A549 treated with GW870086 at 1 μM for 4 hours (cell line): ENCODE results near the gene IFT81. TPM values are rescaled to one million over a fixed set of nuclear protein-coding genes. Genes with fewer than 3 reads are reported as not detected.

Experiments used
- total RNA-seq: library from RNA; stranded (reverse); fragments of 200-300 nt; extraction: Qiagen RNA extraction; gene quantifications from 5 replicates; pipeline ENCODE4 v1.2.3, GENCODE V29; 2022; ENCODE audit warnings: low read depth

The IFT81 gene, protein sequence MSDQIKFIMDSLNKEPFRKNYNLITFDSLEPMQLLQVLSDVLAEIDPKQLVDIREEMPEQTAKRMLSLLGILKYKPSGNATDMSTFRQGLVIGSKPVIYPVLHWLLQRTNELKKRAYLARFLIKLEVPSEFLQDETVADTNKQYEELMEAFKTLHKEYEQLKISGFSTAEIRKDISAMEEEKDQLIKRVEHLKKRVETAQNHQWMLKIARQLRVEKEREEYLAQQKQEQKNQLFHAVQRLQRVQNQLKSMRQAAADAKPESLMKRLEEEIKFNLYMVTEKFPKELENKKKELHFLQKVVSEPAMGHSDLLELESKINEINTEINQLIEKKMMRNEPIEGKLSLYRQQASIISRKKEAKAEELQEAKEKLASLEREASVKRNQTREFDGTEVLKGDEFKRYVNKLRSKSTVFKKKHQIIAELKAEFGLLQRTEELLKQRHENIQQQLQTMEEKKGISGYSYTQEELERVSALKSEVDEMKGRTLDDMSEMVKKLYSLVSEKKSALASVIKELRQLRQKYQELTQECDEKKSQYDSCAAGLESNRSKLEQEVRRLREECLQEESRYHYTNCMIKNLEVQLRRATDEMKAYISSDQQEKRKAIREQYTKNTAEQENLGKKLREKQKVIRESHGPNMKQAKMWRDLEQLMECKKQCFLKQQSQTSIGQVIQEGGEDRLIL
- 11.7 to 22.1 TPM (median 21.6 TPM) in 5 replicates for total RNA-seq

DNA sequence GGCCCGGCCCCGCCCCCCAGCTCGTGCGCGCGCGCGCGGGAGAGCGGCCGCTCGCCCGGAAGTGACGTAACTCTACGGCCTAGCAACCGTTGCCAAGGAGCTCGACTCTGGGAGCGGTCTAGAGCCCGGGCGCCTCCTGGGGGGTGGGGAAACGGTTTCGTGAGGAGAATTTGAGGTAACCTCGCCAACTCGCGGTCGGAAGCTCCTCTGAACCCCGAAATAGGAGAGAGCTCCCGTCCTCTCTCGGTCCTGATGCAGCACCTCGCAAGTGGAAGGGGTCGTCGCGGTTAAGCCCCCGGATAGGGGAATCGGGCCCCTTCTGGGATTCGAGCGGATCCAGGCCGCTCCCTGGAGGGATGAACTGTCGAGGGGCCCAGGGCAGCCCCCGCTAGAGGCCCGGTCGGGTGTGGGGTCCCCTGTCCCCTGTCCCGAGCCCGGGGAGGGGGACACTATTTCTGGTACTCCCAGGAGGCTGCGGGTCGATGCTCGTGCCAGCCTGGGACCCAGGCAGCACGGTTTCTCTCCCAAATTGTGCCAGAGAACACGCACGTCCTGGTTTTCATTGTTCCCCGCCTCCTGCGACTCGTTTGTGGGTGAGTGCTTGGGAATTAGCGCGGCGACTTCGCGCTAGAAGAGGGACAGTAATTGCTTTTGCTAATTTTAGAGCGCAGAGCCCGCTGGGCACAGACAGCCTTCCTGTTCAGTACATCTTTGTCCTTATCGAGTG lies at the start of gene IFT81:
TSS of gene IFT81 (plus strand) at position 89 of the 727 bp plus-strand sequence. CDS start 3,024 bp downstream, outside the sequence.

Other genes starting within 250 kb of the IFT81 start
- 19.9 to 22.3 TPM (median 21.4 TPM) in 5 replicates for gene GLTP, start 243.8 kb upstream of the IFT81 start, total RNA-seq
- 15.1 to 19.4 TPM (median 16.1 TPM) in 5 replicates for gene TCHP, start 224.1 kb upstream of the IFT81 start, total RNA-seq
- gene GIT2, start 128.0 kb upstream of the IFT81 start, total RNA-seq, result 15.2 to 20.9 TPM (median 19.2 TPM) in 5 replicates
- gene ANKRD13A, start 124.9 kb upstream of the IFT81 start, total RNA-seq, result 13.6 to 19.2 TPM (median 17.9 TPM) in 5 replicates
- gene C12orf76, start 75.8 kb upstream of the IFT81 start, total RNA-seq, result 6.4 to 8.0 TPM (median 7.1 TPM) in 5 replicates
- gene ATP2A2, start 156.9 kb downstream of the IFT81 start, total RNA-seq, result 259 to 341 TPM (median 315 TPM) in 5 replicates